H7 (cell line): Measurements from ENCODE around the gene SLC4A5. TPM values are rescaled to one million over a fixed set of nuclear protein-coding genes. Genes with fewer than 3 reads are reported as not detected.
"Not testable (repeated sequence)": the region's sequence is repeated elsewhere in the genome, so short reads cannot be mapped to it uniquely, and the experiment has no call there.

Experiments used
- DNase-seq: peaks from one replicate; pipeline ENCODE4 v3.0.0; 2012
- H3K27me3 ChIP-seq: 2 replicates; pipeline ENCODE4 v1.6.0; 2011; ENCODE audit warnings: mild to moderate bottlenecking, low read length; ENCODE audit not compliant: control insufficient read depth, insufficient read depth
- H3K36me3 ChIP-seq: replicated peaks from 2 replicates; pipeline ENCODE4 v1.5.1; 2011; ENCODE audit warnings: low read length; ENCODE audit not compliant: control insufficient read depth, insufficient read depth
- H3K4me3 ChIP-seq: 2 replicates; pipeline ENCODE4 v1.5.1; 2011; ENCODE audit warnings: low read depth, mild to moderate bottlenecking, control low read depth, low read length, moderate library complexity; ENCODE audit not compliant: insufficient read depth
- total RNA-seq: library from RNA; depleted of rRNA; stranded (reverse); fragments of >200 nt; shearing (Covaris generic); gene quantifications from 2 replicates; pipeline ENCODE4 v1.2.3, GENCODE V29; 2014

SLC4A5 gene
- total RNA-seq, 1 experiment from 2014 or later: 0.90 TPM

GRCh38 chr2:74336227-74336626, 7.0 kb downstream of the SLC4A5 start:
- DNase-seq, H3K27me3 ChIP-seq, H3K36me3 ChIP-seq, H3K4me3 ChIP-seq: not testable (repeated sequence)

GRCh38 chr2:74334931-74335333, 8.3 kb downstream of the SLC4A5 start:
- Histone ChIP-seq H3K4me3 (no peak overlapping the region), H3K36me3 (no peaks in the 10 kb centered on the region), H3K27me3 (no peaks in the 10 kb centered on the region)
- DNase-seq: peak; percentile 64

- H3K36me3 ChIP-seq: no peaks in the 10 kb centered on the region
- no peak overlapping the region for H3K4me3 ChIP-seq
- no peaks in the 10 kb centered on the region for H3K27me3 ChIP-seq
- no peak for DNase-seq
These were observed 9.2 kb downstream of the SLC4A5 start for GRCh38 chr2:74333896-74334586.

- DNase-seq: peak; percentile 43
- Histone ChIP-seq H3K4me3 (no peak overlapping the region), H3K27me3 (no peaks in the 10 kb centered on the region)
These were observed 10.0 kb downstream of the SLC4A5 start for GRCh38 chr2:74333175-74333574.

GRCh38 chr2:74332550-74333174, 10.6 kb downstream of the SLC4A5 start:
- no peaks in the 10 kb centered on the region for H3K27me3 ChIP-seq
- no peak overlapping the region for H3K4me3 ChIP-seq
- DNase-seq: no peak

More at GRCh38 chr2:74333175-74333574, 10.0 kb downstream of the SLC4A5 start:
- no peaks in the 10 kb centered on the region for H3K36me3 ChIP-seq

GRCh38 chr2:74328573-74328972, 14.6 kb downstream of the SLC4A5 start:
- DNase-seq: no peak
- H3K4me3 ChIP-seq: no peak overlapping the region

More at GRCh38 chr2:74332550-74333174, 10.6 kb downstream of the SLC4A5 start:
- no peaks in the 10 kb centered on the region for H3K36me3 ChIP-seq

GRCh38 chr2:74328074-74328473, 15.1 kb downstream of the SLC4A5 start:
- H3K4me3 ChIP-seq: no peak overlapping the region
- no peaks in the 10 kb centered on the region for H3K36me3 ChIP-seq
- H3K27me3 ChIP-seq: no peaks in the 10 kb centered on the region
- DNase-seq: no peak

More at GRCh38 chr2:74328573-74328972, 14.6 kb downstream of the SLC4A5 start:
- H3K36me3 ChIP-seq: no peaks in the 10 kb centered on the region
- no peaks in the 10 kb centered on the region for H3K27me3 ChIP-seq

- H3K36me3 ChIP-seq: no peaks in the 10 kb centered on the region
- H3K4me3 ChIP-seq: no peak overlapping the region
- no peak for DNase-seq
- no peaks in the 10 kb centered on the region for H3K27me3 ChIP-seq
These were observed 15.6 kb downstream of the SLC4A5 start for GRCh38 chr2:74327627-74328026.

- Histone ChIP-seq H3K36me3 (no peaks in the 10 kb centered on the region), H3K27me3 (no peaks in the 10 kb centered on the region), H3K4me3 (no peak overlapping the region)
- no peak for DNase-seq
These were observed 16.0 kb downstream of the SLC4A5 start for GRCh38 chr2:74327199-74327598.

- H3K36me3 ChIP-seq: no peaks in the 10 kb centered on the region
- no peak overlapping the region for H3K4me3 ChIP-seq
- no peaks in the 10 kb centered on the region; the same call in 1 of the 2 replicates for H3K27me3 ChIP-seq
- DNase-seq: no peak
These were observed 17.4 kb downstream of the SLC4A5 start for GRCh38 chr2:74325815-74326214.

- Histone ChIP-seq H3K36me3 (no peaks in the 10 kb centered on the region), H3K27me3 (no peaks in the 10 kb centered on the region; the same call in 1 of the 2 replicates), H3K4me3 (no peak overlapping the region)
- no peak for DNase-seq
These were observed 21.5 kb downstream of the SLC4A5 start for GRCh38 chr2:74321737-74322136.

- Histone ChIP-seq H3K27me3 (no peaks in the 10 kb centered on the region; the same call in 1 of the 2 replicates), H3K36me3 (no peaks in the 10 kb centered on the region), H3K4me3 (no peak overlapping the region)
- DNase-seq: no peak
These were observed 25.5 kb downstream of the SLC4A5 start for GRCh38 chr2:74317701-74318100.

- Histone ChIP-seq H3K27me3 (no peaks in the 10 kb centered on the region; the same call in 1 of the 2 replicates), H3K4me3 (no peak overlapping the region), H3K36me3 (no peaks in the 10 kb centered on the region)
- DNase-seq: no peak
These were observed 26.5 kb downstream of the SLC4A5 start for GRCh38 chr2:74316627-74317295.

GRCh38 chr2:74314107-74314506, 29.1 kb downstream of the SLC4A5 start:
- DNase-seq: no peak
- H3K27me3 ChIP-seq: no peaks in the 10 kb centered on the region

GRCh38 chr2:74313497-74313896, 29.7 kb downstream of the SLC4A5 start:
- Histone ChIP-seq H3K4me3 (no peak overlapping the region), H3K27me3 (no peaks in the 10 kb centered on the region), H3K36me3 (no peaks in the 10 kb centered on the region)
- DNase-seq: no peak

More at GRCh38 chr2:74314107-74314506, 29.1 kb downstream of the SLC4A5 start:
- Histone ChIP-seq H3K36me3 (no peaks in the 10 kb centered on the region), H3K4me3 (no peak overlapping the region)
